ENCODE data around the gene GNB5. TPM values are rescaled to one million over a fixed set of nuclear protein-coding genes. Genes with fewer than 3 reads are reported as not detected.

Gene GNB5
- total RNA-seq, 4 donors from 2014 or later, result 12.2 to 24.0 (median 17.2) TPM

- TF ChIP-seq CTCF (IDR thresholded peaks at IDR 0.05; ENCODE audit: low read depth), result no peak
These were observed 38.9 kb upstream of the GNB5 start for GRCh38 chr15:52230073-52230472.

- no peak for TF ChIP-seq CTCF (IDR thresholded peaks at IDR 0.05; ENCODE audit: low read depth)
These were observed 37.7 kb upstream of the GNB5 start for GRCh38 chr15:52228921-52229320.

- no peak for TF ChIP-seq CTCF (IDR thresholded peaks at IDR 0.05; ENCODE audit: low read depth)
These were observed 36.3 kb upstream of the GNB5 start for GRCh38 chr15:52227456-52227855.

GRCh38 chr15:52225230-52225629, 34.0 kb upstream of the GNB5 start:
- TF ChIP-seq CTCF (IDR thresholded peaks at IDR 0.05; ENCODE audit: low read depth), result no peak

DNA sequence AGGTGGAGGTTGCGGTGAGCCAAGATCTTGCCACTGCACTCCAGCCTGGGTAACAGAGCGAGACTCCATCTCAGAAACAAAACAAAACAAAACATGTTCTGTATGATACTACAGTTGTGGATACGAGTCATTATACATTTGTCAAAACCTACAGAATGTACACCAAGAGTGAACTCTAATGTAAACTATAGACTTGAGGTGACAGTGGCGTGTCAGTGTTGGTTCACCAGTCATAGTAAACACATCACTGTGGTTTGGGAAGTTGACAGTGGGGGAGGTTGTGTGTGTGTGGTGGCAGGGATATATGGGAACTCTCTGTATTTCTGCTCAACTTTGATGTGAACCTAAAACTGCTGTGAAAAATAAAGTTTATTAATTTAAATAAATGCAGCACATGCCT, 33.0 kb upstream of the GNB5 start:
- no peak for TF ChIP-seq CTCF (IDR thresholded peaks at IDR 0.05; ENCODE audit: low read depth)

GRCh38 chr15:52221730-52222129, 30.5 kb upstream of the GNB5 start:
- no peak for TF ChIP-seq CTCF (IDR thresholded peaks at IDR 0.05; ENCODE audit: low read depth)

- TF ChIP-seq CTCF (IDR thresholded peaks at IDR 0.05; ENCODE audit: low read depth), result no peak
These were observed 29.9 kb upstream of the GNB5 start for GRCh38 chr15:52220937-52221660.

All from subcutaneous adipose tissue (tissue), 4 donors.